H1 (cell line): ENCODE data around the gene DOCK11. TPM values are rescaled to one million over a fixed set of nuclear protein-coding genes. Genes with fewer than 3 reads are reported as not detected.

Source experiments
- CTCF ChIA-PET: fragments of 300-600 bp; sonication (Branson Sonifier 250); formaldehyde crosslinking; loops from one replicate; lab custom pipeline; 2021; ENCODE audit not compliant: partially characterized antibody; lab: Charles Lee
- POLR2A ChIA-PET: fragments of 300-600 bp; sonication (Branson Sonifier 250); formaldehyde crosslinking; loops from one replicate; lab custom pipeline; 2021; ENCODE audit warnings: inconsistent platforms; ENCODE audit not compliant: partially characterized antibody; lab: Charles Lee
- DNase-seq, 2 experiments: peaks; one replicate each; pipeline versions ENCODE4 v3.0.0 to v3.0.0-alpha.2; 2010 to 2022; ENCODE audit warnings: low spot score in 2 of 2, low read depth in 1 of 2, mixed read lengths in 1 of 2
- FAIRE-seq: peaks from 2 replicates; lab custom pipeline; 2011; peaks lifted over from hg19 to GRCh38; lab: Jason Lieb, UNC
- H2AFZ ChIP-seq: 2 replicates; pipeline ENCODE4 v1.8.1; 2012; ENCODE audit warnings: low read length, inconsistent platforms
- H2AK5ac ChIP-seq: 2 replicates; pipeline ENCODE4 v1.6.1; 2013; ENCODE audit warnings: low read depth, low read length
- H2BK120ac ChIP-seq: replicated peaks from 2 replicates; pipeline ENCODE3; 2013; ENCODE audit warnings: low read depth, low read length, inconsistent platforms
- H2BK12ac ChIP-seq: 2 replicates; pipeline ENCODE4 v1.6.1; 2013; ENCODE audit warnings: low read depth, low read length
- H2BK15ac ChIP-seq: 2 replicates; pipeline ENCODE4 v1.6.1; 2013; ENCODE audit warnings: low read length
- H2BK20ac ChIP-seq: 2 replicates; pipeline ENCODE4 v1.6.1; 2013; ENCODE audit warnings: low read length
- H2BK5ac ChIP-seq: 2 replicates; pipeline ENCODE4 v1.6.1; 2013; ENCODE audit warnings: low read depth, low read length
- H3K14ac ChIP-seq: 2 replicates; pipeline ENCODE4 v1.6.1; 2013; ENCODE audit warnings: inconsistent platforms; ENCODE audit not compliant: insufficient read length
- H3K18ac ChIP-seq: 2 replicates; pipeline ENCODE4 v1.6.1; 2013; ENCODE audit warnings: low read length; ENCODE audit errors: extremely low read depth
- H3K23ac ChIP-seq: 2 replicates; pipeline ENCODE4 v1.6.1; 2013; ENCODE audit warnings: inconsistent platforms; ENCODE audit not compliant: insufficient read length
- H3K23me2 ChIP-seq: 2 replicates; pipeline ENCODE4 v1.6.1; 2013; ENCODE audit warnings: low read depth, low read length
- H3K27ac ChIP-seq: 2 replicates; pipeline ENCODE4 v1.6.1; 2011; ENCODE audit warnings: low read depth, low read length, inconsistent platforms
- H3K27me3 ChIP-seq, 4 experiments: replicated peaks in 1 of 4; 1 replicate in 1 of 4; 2 replicates in 3 of 4; pipeline versions ENCODE4 v1.6.1 to v1.8.1; 2011 to 2013; ENCODE audit warnings: low read length in 3 of 4, mild to moderate bottlenecking in 3 of 4, inconsistent platforms in 2 of 4, mixed read lengths in 2 of 4, moderate library complexity in 1 of 4; ENCODE audit not compliant: control insufficient read depth in 3 of 4, insufficient read depth in 3 of 4; ENCODE audit errors: extremely low read depth in 1 of 4
- H3K36me3 ChIP-seq, 4 experiments: 2 replicates each; pipeline versions ENCODE4 v1.6.1 to v1.8.1; 2011 to 2013; ENCODE audit warnings: mild to moderate bottlenecking in 4 of 4, low read length in 3 of 4, moderate library complexity in 2 of 4, control low read depth in 1 of 4, inconsistent platforms in 1 of 4; ENCODE audit not compliant: insufficient read depth in 4 of 4, control insufficient read depth in 2 of 4
- H3K4ac ChIP-seq: replicated peaks from 2 replicates; pipeline ENCODE3; 2013; ENCODE audit warnings: low read length, low read depth, mixed read lengths, inconsistent platforms; ENCODE audit not compliant: insufficient read length
- H3K4me1 ChIP-seq, 4 experiments: replicated peaks in 1 of 4; 1 replicate in 1 of 4; 2 replicates in 3 of 4; pipeline versions ENCODE4 v1.6.1 to v1.8.1; 2011 to 2013; ENCODE audit warnings: low read length in 3 of 4, inconsistent platforms in 2 of 4, mixed read lengths in 1 of 4; ENCODE audit not compliant: insufficient read depth in 4 of 4, control insufficient read depth in 3 of 4
- H3K4me2 ChIP-seq, 2 experiments: 2 replicates each; pipeline versions ENCODE4 v1.6.1 to v1.8.1; 2011 to 2013; ENCODE audit warnings: low read depth in 2 of 2, low read length in 2 of 2, control low read depth in 1 of 2, inconsistent platforms in 1 of 2, mild to moderate bottlenecking in 1 of 2; ENCODE audit not compliant: insufficient read depth in 1 of 2
- H3K4me3 ChIP-seq, 4 experiments: fragments of 200-600, 300-600 bp in 1 of 4; sonication (generic), shearing (Covaris generic), sonication (Bioruptor Twin) in 1 of 4; 2 replicates each; pipeline versions ENCODE4 v1.5.1 to v1.8.1; 2011 to 2016; ENCODE audit warnings: low read length in 4 of 4, low read depth in 3 of 4, control low read depth in 2 of 4, inconsistent platforms in 2 of 4, mild to moderate bottlenecking in 2 of 4, mixed read lengths in 1 of 4, moderate library complexity in 1 of 4; ENCODE audit not compliant: insufficient read depth in 2 of 4; ENCODE audit errors: extremely low read depth in 1 of 4
- H3K56ac ChIP-seq: replicated peaks from 2 replicates; pipeline ENCODE3; 2013; ENCODE audit warnings: low read depth, mild to moderate bottlenecking, mixed read lengths, low read length, inconsistent platforms; ENCODE audit not compliant: insufficient read length
- H3K79me1 ChIP-seq: 2 replicates; pipeline ENCODE4 v1.6.1; 2013; ENCODE audit warnings: low read depth, low read length, control low read depth
- H3K79me2 ChIP-seq, 2 experiments: 2 replicates each; pipeline versions ENCODE4 v1.6.1 to v1.8.1; 2012 to 2013; ENCODE audit warnings: low read length in 2 of 2, mild to moderate bottlenecking in 2 of 2, inconsistent platforms in 1 of 2; ENCODE audit not compliant: insufficient read depth in 2 of 2, control insufficient read depth in 1 of 2
- H3K9ac ChIP-seq, 4 experiments: replicated peaks in 1 of 4; 1 replicate in 1 of 4; 2 replicates in 3 of 4; pipeline versions ENCODE4 v1.6.1 to v1.8.1; 2011 to 2013; ENCODE audit warnings: low read depth in 3 of 4, low read length in 3 of 4, control low read depth in 2 of 4, mild to moderate bottlenecking in 2 of 4, moderate library complexity in 2 of 4, inconsistent platforms in 1 of 4; ENCODE audit errors: extremely low read depth in 1 of 4
- H3K9me3 ChIP-seq, 2 experiments: 2 replicates each; pipeline versions ENCODE4 v1.6.1 to v1.8.1; 2012 to 2013; ENCODE audit warnings: mild to moderate bottlenecking in 2 of 2, moderate library complexity in 2 of 2, control low read depth in 1 of 2, inconsistent platforms in 1 of 2, low read depth in 1 of 2, low read length in 1 of 2, mixed read lengths in 1 of 2; ENCODE audit not compliant: insufficient read depth in 2 of 2
- H4K20me1 ChIP-seq, 2 experiments: replicated peaks in 1 of 2; 2 replicates each; pipeline versions ENCODE3 to v1.8.1; 2011 to 2013; ENCODE audit warnings: inconsistent platforms in 2 of 2, low read length in 2 of 2, mild to moderate bottlenecking in 1 of 2; ENCODE audit not compliant: insufficient read depth in 2 of 2, control insufficient read depth in 1 of 2
- H4K5ac ChIP-seq: 2 replicates; pipeline ENCODE4 v1.6.1; 2013; ENCODE audit warnings: low read length, low read depth, mixed read lengths, inconsistent platforms; ENCODE audit not compliant: insufficient read length
- H4K8ac ChIP-seq: 2 replicates; pipeline ENCODE4 v1.8.0; 2013; ENCODE audit warnings: mild to moderate bottlenecking, moderate library complexity, low read length, inconsistent platforms; ENCODE audit not compliant: insufficient read depth; ENCODE audit errors: extremely low read depth
- H4K91ac ChIP-seq: replicated peaks from 2 replicates; pipeline ENCODE3; 2013; ENCODE audit warnings: low read length, mixed read lengths, inconsistent platforms; ENCODE audit not compliant: insufficient read length
- BCL11A ChIP-seq, 2 experiments: IDR thresholded peaks; one replicate each; pipeline ENCODE4 v1.6.1; 2011; ENCODE audit warnings: low read depth in 2 of 2, low read length in 2 of 2, mild to moderate bottlenecking in 2 of 2
- CREB1 ChIP-seq: IDR thresholded peaks from 2 replicates; pipeline ENCODE4 v1.6.1; 2012; ENCODE audit warnings: inconsistent platforms
- POU5F1 ChIP-seq: IDR thresholded peaks from 2 replicates; pipeline ENCODE4 v1.6.1; 2011; ENCODE audit warnings: low read depth, mild to moderate bottlenecking, low read length, moderate library complexity
- RXRA ChIP-seq: IDR thresholded peaks from 2 replicates; pipeline ENCODE4 v1.6.1; 2011; ENCODE audit warnings: low read depth, mild to moderate bottlenecking, low read length, moderate library complexity; ENCODE audit not compliant: insufficient read depth
- SP1 ChIP-seq: IDR thresholded peaks from 2 replicates; pipeline ENCODE4 v1.6.1; 2011; ENCODE audit warnings: low read depth, low read length
- WGBS, 2 experiments: shearing (Covaris generic) in 1 of 2; methylation state at CpG; one replicate each; pipeline versions ENCODE4 v1.1.6 to v1.1.7; 2013 to 2015; ENCODE audit warnings: low lambda C conversion rate in 2 of 2, mixed read lengths in 2 of 2, inconsistent platforms in 1 of 2, low coverage in 1 of 2, missing lambda C conversion rate in 1 of 2; ENCODE audit not compliant: insufficient replicate concordance in 2 of 2, insufficient coverage in 1 of 2, insufficient read length in 1 of 2; ENCODE audit errors: extremely low coverage in 1 of 2, missing lambda C conversion rate in 1 of 2; 5-methylcytosine and 5-hydroxymethylcytosine counted together
- polyA plus RNA-seq, 7 experiments: library from polyadenylated mRNA; depleted of rRNA in 3 of 7; stranded (reverse) in 5 of 7; unstranded in 2 of 7; fragments of >200 nt in 5 of 7; fragments of 200-250 nt in 2 of 7; gene quantifications; 1 replicate in 5 of 7; 2 replicates in 1 of 7; 4 replicates in 1 of 7; pipeline versions ENCODE4 v1.2.1 to v1.2.3, GENCODE V29; 2011 to 2013; ENCODE audit warnings: missing spikeins in 2 of 7, mixed read lengths in 2 of 7
- total RNA-seq: library from RNA; stranded (reverse); fragmentation: NEBNext Ultra II Directional; extraction: Animal tissue kit (Norgen Biotek cat#: 25700); gene quantifications from 2 replicates; pipeline ENCODE4 v1.2.1, GENCODE V29; 2021

The DOCK11 gene
- total and polyA plus RNA-seq, 2 of the 8 experiments (the other 6 are each of a cell fraction or from before 2014, with no cell fraction given): 4.9 to 12.0 TPM

DNA sequence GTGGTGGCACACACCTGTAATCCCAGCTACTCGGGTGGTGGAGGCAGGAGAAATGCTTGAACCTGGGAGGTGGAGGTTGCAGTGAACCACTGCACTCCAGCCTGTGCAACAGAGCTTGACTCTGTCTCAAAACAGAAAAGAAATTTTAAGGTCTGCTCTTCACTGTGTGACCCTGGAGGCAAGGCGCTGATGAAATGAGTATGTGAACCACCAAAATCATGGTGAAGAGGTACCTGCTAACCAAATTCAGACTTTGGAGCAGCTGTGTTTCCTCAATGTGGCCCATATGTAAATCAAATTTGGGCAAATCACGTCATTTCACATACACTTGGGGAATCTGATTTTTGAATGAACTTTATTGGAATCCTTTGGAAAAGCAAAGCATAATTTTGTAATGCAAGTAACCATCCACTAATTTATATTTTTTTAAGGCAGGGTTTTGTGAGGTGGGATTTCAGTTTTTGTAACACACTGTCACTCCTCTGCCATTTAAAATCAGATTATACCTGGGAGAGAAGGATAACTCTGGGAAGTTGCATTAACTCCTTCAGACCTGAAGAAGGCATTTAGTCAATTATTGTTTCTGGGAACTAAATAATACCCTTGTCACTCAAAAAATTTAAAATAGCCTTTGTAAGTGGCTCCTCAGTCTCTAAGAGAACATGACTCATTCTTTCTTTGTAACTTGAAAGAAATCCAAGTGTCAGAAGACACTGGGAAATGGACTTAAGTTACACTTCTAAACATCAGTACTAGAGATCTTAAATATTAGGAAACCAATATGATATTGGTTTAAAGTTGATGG lies 24.0 kb downstream of the DOCK11 start:
- no peak overlapping the region for H2AK5ac ChIP-seq
- no peak overlapping the region for H3K23ac ChIP-seq
- no peaks in the 10 kb centered on the region for H3K79me2 ChIP-seq
- H4K20me1 ChIP-seq: no peaks in the 10 kb centered on the region
- no peak overlapping the region for H3K56ac ChIP-seq
- H2BK15ac ChIP-seq: no peak overlapping the region
- no peak overlapping the region for H2BK120ac ChIP-seq
- DNase-seq: no peak
- no peak overlapping the region for H2BK20ac ChIP-seq
- no peak overlapping the region for H3K14ac ChIP-seq
- WGBS, 2 experiments: 98% methylated on average over 3 of the region's 3 CpGs; no CpG with 5 or more reads in 1 of the 2 experiments
- H3K4ac ChIP-seq: no peak overlapping the region
- H3K4me3 ChIP-seq: no peak overlapping the region
- no peak overlapping the region for H3K27ac ChIP-seq
- no peak overlapping the region for H2BK5ac ChIP-seq
- H3K36me3 ChIP-seq: peaks cover 0 to 3% (median 0%) of the 10 kb centered on the region in 4 experiments; a peak in 1 of 8 replicates
- CTCF ChIA-PET: interaction anchor here (0.6 to 0.7 kb wide), 2 partner anchors 30 to 82 kb away, joined by 3 read pairs; no protein-coding TSS in a partner anchor
- FAIRE-seq: no peak
- no peak overlapping the region for H3K4me2 ChIP-seq
- no peak overlapping the region for H4K5ac ChIP-seq
- H2AFZ ChIP-seq: no peak overlapping the region
- H4K8ac ChIP-seq: no peak overlapping the region
- H4K91ac ChIP-seq: no peak overlapping the region
- no peaks in the 10 kb centered on the region for H3K27me3 ChIP-seq
- TF ChIP-seq SP1: no peak
- TF ChIP-seq RXRA: no peak
- TF ChIP-seq CREB1: no peak
- no peak for TF ChIP-seq POU5F1
- no peak for TF ChIP-seq BCL11A (IDR thresholded peaks at IDR 0.05; ENCODE audit: low read depth in 2 of 2, low read length in 2 of 2)
- H3K79me1 ChIP-seq: no peaks in the 10 kb centered on the region
- no peaks in the 10 kb centered on the region for H3K9me3 ChIP-seq
- no peaks in the 10 kb centered on the region for H3K4me1 ChIP-seq
- H2BK12ac ChIP-seq: no peak overlapping the region
- H3K9ac ChIP-seq: no peak overlapping the region
- no peak overlapping the region for H3K18ac ChIP-seq
- POLR2A ChIA-PET: no interaction called here
- H3K23me2 ChIP-seq: no peaks in the 10 kb centered on the region
